HG02943 (cell line): ENCODE measurements around the gene EHMT1.

Source experiments
- ATAC-seq: cut with Tn5 transposase; IDR thresholded peaks from one replicate; pipeline ENCODE4 v1.9.1; 2021; ENCODE audit warnings: mild to moderate bottlenecking, low read depth, moderate library complexity; ENCODE audit not compliant: unreplicated experiment

EHMT1 gene

GRCh38 chr9:137836151-137836830 lies 217.5 kb downstream of the EHMT1 start:
- ATAC-seq: no peak

- no peak for ATAC-seq
These were observed 218.0 kb downstream of the EHMT1 start for GRCh38 chr9:137836831-137837241.

DNA sequence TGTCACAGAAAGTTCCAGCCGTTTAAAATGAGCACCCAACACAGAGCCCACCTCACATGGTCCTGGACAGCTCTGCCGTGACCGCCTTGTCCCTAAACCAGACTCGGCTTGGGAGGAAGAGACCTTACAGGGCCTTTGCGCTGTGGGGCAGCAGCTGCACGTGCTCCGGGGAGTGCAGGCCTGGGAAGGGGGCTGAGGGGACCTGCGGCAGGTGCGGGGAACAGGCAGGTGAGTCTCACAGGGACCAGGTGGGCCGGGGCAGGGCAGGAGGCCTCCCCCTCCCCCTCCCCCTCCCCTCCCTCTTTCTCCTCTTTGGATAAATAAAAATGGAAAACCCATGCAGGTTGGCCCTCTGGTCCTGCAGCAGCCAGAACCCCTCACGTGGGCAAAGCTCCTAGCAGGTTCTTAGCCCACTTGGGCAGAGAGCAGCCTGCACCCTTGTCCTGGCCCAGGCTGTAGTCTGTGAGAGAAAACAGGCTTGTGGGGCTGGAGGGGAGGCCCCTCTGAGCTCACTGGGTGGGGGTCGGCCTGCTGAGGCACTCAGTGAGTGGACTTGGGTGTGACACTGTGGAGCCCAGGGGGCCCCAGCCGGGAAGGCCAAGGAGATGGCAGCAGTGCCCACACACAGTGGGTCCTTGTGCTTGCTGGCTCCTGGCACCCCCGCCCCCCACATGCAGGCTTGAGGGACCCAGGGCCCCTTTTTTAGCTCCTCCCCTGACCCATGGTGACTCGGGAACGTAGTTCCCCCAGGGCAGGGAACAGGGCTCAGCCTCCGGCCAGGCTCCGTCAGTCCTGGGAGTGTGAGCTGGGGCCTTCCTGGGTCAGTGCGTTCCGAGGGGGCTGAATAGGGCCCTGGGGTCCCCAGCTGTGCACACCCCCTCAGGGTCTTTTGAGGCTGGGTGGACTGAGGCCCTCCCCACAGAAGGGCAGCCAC lies 218.8 kb downstream of the EHMT1 start:
- ATAC-seq: no peak

- no peak for ATAC-seq
These were observed 219.8 kb downstream of the EHMT1 start for GRCh38 chr9:137838576-137838975.

- ATAC-seq: no peak
These were observed 224.6 kb downstream of the EHMT1 start for GRCh38 chr9:137843355-137843754.

DNA sequence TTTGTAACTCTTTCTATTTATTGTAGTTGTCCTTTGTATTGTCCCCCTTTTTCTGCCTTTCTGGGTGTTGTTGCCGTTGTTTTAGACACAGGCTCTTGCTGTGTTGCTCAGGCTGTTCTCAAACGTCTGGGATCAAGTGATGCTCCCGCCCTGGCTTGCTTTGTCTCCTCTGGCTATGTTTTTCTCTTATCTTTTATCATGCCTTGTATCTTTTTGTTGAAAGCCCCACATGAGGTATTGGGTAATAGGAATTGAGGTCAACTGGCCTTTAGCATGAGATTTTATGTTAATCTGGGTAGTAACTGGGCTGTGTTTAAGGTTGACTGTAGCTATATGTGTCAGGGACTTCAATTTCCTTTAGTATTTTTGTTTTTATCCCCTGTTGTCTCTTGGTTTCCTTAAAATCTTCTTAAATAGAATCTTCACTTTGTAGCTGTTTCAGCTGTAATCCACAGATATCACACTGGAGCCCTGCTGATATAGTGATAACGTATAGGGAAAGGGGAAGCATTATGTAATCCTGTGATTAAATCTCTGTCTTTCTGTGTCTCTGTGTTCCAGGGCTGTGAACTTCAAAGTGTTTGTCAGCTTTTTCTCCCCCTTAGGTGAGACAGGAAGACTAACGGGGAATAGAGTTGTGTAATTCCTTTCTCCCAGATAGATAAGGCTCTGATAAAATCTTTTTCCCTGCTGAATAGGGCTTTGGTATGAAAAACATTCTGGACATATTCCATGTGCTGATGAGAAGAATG lies 232.9 kb downstream of the EHMT1 start:
- no peak for ATAC-seq

GRCh38 chr9:137853392-137853995 lies 234.7 kb downstream of the EHMT1 start:
- no peak for ATAC-seq

DNA sequence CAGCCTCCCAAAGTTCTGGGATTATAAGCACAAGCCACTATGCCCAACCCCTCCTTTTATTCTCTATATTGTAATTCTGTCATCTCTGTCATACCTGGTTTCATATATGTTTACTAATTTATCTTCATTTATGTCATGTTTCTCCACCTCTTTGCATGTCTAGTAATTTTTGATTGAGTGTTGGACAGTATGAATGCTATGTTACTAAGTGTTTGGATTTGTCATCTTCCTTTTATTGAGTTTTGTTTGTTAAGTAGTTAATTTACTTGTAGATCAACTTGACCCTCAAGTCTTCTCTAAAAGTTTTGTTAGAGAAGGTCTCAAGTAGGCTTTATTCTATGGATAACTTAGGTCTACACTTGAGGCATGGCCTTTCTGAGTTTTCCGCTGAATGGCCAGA lies 241.6 kb downstream of the EHMT1 start:
- ATAC-seq: no peak

- ATAC-seq: no peak
These were observed 246.9 kb downstream of the EHMT1 start for GRCh38 chr9:137865581-137866145.

- no peak for ATAC-seq
These were observed 247.7 kb downstream of the EHMT1 start for GRCh38 chr9:137866226-137867141.

DNA sequence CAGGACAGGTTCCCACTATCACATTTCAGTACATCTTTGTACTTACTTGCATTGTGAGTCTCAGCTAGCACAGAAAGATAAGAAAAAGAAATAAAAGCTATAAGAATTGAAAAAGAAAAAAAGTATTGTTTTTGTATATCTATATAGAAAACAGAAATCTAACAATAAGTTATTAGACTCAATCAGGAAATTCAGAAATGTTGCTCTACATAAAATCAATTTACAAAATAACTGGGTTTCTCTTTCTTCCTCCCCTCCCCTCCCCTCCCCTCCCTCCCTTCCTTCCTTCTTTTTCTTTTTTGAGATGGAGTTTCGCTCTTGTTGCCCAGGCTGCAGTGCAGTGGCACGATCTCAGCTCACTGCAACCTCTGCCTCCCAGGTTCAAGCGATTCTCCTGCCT lies 251.6 kb downstream of the EHMT1 start:
- ATAC-seq: no peak

GRCh38 chr9:137872296-137872695 lies 253.5 kb downstream of the EHMT1 start:
- no peak for ATAC-seq

GRCh38 chr9:137873408-137873807 lies 254.6 kb downstream of the EHMT1 start:
- ATAC-seq: no peak

GRCh38 chr9:137873858-137874362 lies 255.1 kb downstream of the EHMT1 start:
- no peak for ATAC-seq

- ATAC-seq: no peak
These were observed 256.5 kb downstream of the EHMT1 start for GRCh38 chr9:137875354-137875753.

DNA sequence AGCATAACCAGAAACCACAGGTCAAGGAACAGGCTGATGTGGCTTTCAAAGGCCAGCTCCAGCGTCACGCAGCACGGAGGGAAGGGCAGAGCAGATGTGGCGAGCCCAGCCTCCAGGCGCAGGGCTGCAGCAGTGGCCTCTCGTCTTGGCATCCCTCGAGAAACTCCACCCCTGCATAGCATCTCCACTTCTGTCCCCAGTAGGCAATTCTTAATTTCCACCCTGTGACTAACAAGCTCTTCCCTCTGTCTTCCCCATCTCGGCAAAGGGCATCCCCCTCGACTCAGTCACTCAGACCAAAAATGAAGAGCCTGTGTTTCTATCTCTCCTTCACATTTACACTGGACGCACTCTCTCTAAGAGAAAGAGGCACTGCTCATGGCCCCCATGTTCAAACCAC lies 257.0 kb downstream of the EHMT1 start:
- ATAC-seq: no peak

GRCh38 chr9:137876269-137876668 lies 257.5 kb downstream of the EHMT1 start:
- ATAC-seq: no peak

DNA sequence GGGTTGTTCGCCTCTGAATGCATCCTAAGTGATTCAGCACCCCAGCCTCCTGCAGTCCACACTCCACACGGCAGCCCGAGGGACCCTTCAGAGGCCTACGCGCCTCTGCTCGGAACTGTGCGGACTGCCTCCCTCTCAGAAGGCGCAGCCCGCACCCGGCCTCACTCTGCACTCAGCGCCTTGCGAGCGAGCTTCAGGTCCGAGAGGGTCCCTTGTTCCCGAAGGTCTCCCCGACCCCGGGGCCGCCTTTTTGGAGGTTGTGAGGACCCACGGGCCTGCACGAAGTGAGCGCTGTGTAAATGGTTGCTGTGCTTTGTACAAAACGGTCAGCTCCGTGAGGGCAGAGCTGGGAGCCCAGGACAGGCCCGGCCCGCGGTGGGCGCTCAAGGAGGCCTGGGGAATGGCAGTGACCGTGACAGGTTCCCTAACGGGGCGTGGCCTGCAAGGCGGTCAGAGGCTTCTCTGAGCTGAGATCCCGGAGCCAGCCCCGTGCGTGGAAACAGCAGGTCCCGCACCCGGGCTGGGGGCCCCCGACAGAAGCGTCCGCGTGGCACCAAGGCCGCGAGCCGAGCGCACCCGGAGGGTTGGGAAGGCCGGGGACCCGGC lies 258.1 kb downstream of the EHMT1 start:
- no peak for ATAC-seq
